ENCODE data around the gene HAUS5. TPM values are rescaled to one million over a fixed set of nuclear protein-coding genes. Genes with fewer than 3 reads are reported as not detected.

Gene HAUS5
- total and polyA plus RNA-seq, 10 of the 15 experiments (the other 5 are each of a cell fraction or from before 2014, with no cell fraction given) = 3.1 to 32.6 (median 17.6) TPM

DNA sequence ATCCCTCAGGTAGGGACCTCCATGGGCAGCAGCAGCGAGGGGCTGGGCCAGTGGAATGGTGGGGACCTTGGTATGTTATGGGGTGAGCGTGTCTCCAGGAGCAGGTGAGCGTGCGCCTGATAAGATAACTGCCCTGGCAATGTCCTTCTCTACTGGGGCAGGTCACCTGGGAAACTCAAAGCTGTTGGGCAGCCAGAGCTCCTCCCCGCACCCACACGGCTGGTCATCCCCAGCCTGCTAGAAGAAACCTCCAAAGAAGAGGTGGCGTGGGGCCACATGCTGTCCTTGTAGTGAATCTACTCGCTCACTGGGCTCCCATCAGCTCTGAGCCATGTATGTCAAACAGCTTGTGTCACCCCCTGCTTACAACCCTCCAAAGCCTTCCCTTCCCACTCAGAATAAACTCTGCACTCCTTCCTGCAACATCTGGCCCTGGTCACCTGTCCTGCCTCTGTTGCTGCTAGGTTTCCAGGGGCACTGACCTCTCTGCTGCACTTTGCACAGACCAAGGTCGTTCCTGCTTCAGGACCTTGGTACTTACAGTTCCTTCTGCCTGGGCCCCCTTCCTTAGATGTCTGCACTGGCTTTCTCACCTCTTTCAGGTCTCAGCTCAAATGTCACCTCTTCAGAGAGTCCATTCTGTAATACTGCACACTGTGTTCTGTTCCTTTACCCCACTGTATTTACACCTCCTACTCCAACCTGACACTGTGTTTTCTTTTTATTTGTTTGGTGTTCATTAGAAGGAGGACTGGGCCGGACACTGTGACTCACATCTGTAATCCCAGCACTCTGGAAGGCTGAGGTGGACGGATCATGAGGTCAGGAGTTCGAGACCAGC is 47.3 kb upstream of the HAUS5 start:
- Histone ChIP-seq H3K9me3 (replicated peaks; ENCODE audit: control insufficient read depth, insufficient read depth, low read length) (no peaks in the 10 kb centered on the region), H2AFZ (ENCODE audit: control insufficient read depth, low read depth, low read length) (no peak overlapping the region), H3K79me2 (ENCODE audit: control insufficient read depth, insufficient read depth, low read length) (no peaks in the 10 kb centered on the region), H4K20me1 (ENCODE audit: control insufficient read depth, insufficient read depth) (no peaks in the 10 kb centered on the region), H3K27ac (ENCODE audit: control insufficient read depth, insufficient read depth) (no peak overlapping the region), H3K4me1 (ENCODE audit: control insufficient read depth, insufficient read depth, low read length) (peaks cover 7% of the 10 kb centered on the region), H3K36me3 (ENCODE audit: control insufficient read depth in 2 of 2, insufficient read depth in 2 of 2, low read length in 1 of 2) (no peaks in the 10 kb centered on the region), H3K27me3 (replicated peaks in 1 of 2; ENCODE audit: control insufficient read depth in 2 of 2, insufficient read depth in 2 of 2, low read length in 1 of 2) (peaks cover 2 to 4% of the 10 kb centered on the region in 2 experiments; a peak in 1 of 4 replicates), H3K4me2 (ENCODE audit: control insufficient read depth, insufficient read depth) (no peak overlapping the region), H3K9ac (ENCODE audit: control insufficient read depth, insufficient read depth, low read length) (no peak overlapping the region), H3K4me3 (no peak overlapping the region)
- intact Hi-C loops (cut with micrococcal nuclease; ENCODE audit: unreplicated experiment) = no loop called here
- in situ Hi-C loops (cut with MboI) = no loop called here
- CTCF ChIA-PET = interaction anchor here (0.6 to 1.3 kb wide), 3 partner anchors 16 to 1689 kb away, joined by 3 to 4 read pairs (median 3); no protein-coding TSS in a partner anchor
- ATAC-seq (no peak), DNase-seq (ENCODE audit: low read depth, low spot score) (no peak), FAIRE-seq (no peak)
- BruUV-seq (replicated peaks) = no TSS peak
- POLR2A ChIA-PET = no interaction called here
- RAD21 ChIA-PET (ENCODE audit: unreplicated experiment) = no interaction called here
- SMC1A ChIA-PET (ENCODE audit: uncharacterized antibody, unreplicated experiment) = interaction anchor here (0.5 kb wide), 1 partner anchor 33 kb away, joined by 3 read pairs; no protein-coding TSS in a partner anchor
- WGBS (ENCODE audit: insufficient coverage, insufficient replicate concordance, low lambda C conversion rate, missing lambda C conversion rate) = 37% methylated on average over 12 of the region's 12 CpGs
- TF ChIP-seq NFIC (IDR thresholded peaks at IDR 0.05; ENCODE audit: low read depth, low read length) (no peak), MTA2 (IDR thresholded peaks at IDR 0.05; ENCODE audit: low read depth) (no peak), STAT1 (conservative IDR thresholded peaks at IDR 0.05) (no peak), NFYA (IDR thresholded peaks at IDR 0.05; ENCODE audit: borderline replicate concordance, low read depth, low read length) (no peak), RELA (IDR thresholded peaks at IDR 0.05; ENCODE audit: borderline replicate concordance, partially characterized antibody) (no peak), ZBTB40 (IDR thresholded peaks at IDR 0.05; ENCODE audit: borderline replicate concordance) (no peak), SP1 (IDR thresholded peaks at IDR 0.05; ENCODE audit: low read depth, low read length) (no peak), HDGF (IDR thresholded peaks at IDR 0.05) (no peak), CHD2 (IDR thresholded peaks at IDR 0.05; ENCODE audit: borderline replicate concordance, low read depth, low read length) (no peak), ESRRA (IDR thresholded peaks at IDR 0.05; ENCODE audit: low read length) (no peak), RB1 (IDR thresholded peaks at IDR 0.05; ENCODE audit: borderline replicate concordance) (no peak), MXI1 (IDR thresholded peaks at IDR 0.05; ENCODE audit: low read depth, low read length) (no peak)
- TF ChIP-seq, protein P1, sequence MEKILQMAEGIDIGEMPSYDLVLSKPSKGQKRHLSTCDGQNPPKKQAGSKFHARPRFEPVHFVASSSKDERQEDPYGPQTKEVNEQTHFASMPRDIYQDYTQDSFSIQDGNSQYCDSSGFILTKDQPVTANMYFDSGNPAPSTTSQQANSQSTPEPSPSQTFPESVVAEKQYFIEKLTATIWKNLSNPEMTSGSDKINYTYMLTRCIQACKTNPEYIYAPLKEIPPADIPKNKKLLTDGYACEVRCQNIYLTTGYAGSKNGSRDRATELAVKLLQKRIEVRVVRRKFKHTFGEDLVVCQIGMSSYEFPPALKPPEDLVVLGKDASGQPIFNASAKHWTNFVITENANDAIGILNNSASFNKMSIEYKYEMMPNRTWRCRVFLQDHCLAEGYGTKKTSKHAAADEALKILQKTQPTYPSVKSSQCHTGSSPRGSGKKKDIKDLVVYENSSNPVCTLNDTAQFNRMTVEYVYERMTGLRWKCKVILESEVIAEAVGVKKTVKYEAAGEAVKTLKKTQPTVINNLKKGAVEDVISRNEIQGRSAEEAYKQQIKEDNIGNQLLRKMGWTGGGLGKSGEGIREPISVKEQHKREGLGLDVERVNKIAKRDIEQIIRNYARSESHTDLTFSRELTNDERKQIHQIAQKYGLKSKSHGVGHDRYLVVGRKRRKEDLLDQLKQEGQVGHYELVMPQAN (conservative IDR thresholded peaks at IDR 0.05) = no peak
- TF ChIP-seq, protein P2, sequence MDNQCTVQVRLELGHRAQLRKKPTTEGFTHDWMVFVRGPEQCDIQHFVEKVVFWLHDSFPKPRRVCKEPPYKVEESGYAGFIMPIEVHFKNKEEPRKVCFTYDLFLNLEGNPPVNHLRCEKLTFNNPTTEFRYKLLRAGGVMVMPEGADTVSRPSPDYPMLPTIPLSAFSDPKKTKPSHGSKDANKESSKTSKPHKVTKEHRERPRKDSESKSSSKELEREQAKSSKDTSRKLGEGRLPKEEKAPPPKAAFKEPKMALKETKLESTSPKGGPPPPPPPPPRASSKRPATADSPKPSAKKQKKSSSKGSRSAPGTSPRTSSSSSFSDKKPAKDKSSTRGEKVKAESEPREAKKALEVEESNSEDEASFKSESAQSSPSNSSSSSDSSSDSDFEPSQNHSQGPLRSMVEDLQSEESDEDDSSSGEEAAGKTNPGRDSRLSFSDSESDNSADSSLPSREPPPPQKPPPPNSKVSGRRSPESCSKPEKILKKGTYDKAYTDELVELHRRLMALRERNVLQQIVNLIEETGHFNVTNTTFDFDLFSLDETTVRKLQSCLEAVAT (IDR thresholded peaks at IDR 0.05) = no peak
